Measurements from ENCODE around the gene BCL7B.

DNA sequence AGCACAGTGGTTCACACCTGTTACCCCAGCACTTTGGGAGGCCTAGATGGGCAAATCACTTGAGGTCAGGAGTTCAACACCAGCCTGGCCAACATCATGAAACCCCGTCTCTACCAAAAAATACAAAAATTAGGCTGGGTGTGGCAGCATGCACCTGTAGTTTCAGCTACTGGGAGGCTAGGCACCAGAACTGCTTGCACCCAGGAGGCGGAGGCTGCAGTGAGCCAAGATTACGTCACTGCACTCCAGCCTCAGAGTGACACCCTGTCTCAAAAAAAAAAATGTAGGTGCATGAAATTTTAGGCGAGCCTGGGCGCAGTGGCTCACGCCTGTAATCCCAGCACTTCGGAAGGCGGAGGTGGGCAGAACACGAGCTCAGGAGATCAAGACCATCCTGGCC, 9.6 kb downstream of the BCL7B start:
- TF ChIP-seq, protein P1, sequence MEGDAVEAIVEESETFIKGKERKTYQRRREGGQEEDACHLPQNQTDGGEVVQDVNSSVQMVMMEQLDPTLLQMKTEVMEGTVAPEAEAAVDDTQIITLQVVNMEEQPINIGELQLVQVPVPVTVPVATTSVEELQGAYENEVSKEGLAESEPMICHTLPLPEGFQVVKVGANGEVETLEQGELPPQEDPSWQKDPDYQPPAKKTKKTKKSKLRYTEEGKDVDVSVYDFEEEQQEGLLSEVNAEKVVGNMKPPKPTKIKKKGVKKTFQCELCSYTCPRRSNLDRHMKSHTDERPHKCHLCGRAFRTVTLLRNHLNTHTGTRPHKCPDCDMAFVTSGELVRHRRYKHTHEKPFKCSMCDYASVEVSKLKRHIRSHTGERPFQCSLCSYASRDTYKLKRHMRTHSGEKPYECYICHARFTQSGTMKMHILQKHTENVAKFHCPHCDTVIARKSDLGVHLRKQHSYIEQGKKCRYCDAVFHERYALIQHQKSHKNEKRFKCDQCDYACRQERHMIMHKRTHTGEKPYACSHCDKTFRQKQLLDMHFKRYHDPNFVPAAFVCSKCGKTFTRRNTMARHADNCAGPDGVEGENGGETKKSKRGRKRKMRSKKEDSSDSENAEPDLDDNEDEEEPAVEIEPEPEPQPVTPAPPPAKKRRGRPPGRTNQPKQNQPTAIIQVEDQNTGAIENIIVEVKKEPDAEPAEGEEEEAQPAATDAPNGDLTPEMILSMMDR (IDR thresholded peaks at IDR 0.05) = no peak
- TF ChIP-seq POLR2A (IDR thresholded peaks at IDR 0.05) = no peak

All from ovary (tissue), 3 donors.